Bronchial epithelial cell (primary cell): Measurements from ENCODE around the gene KCNN1. TPM values are rescaled to one million over a fixed set of nuclear protein-coding genes. Genes with fewer than 3 reads are reported as not detected.

Experiments used
- DNase-seq: peaks from one replicate; pipeline ENCODE4 v3.0.0-alpha.2; 2010; ENCODE audit warnings: low read depth
- FAIRE-seq: peaks from 2 replicates; lab custom pipeline; 2011; peaks lifted over from hg19 to GRCh38; lab: Jason Lieb, UNC
- H3K27me3 ChIP-seq: 2 replicates; pipeline ENCODE4 v1.5.1; 2011; ENCODE audit warnings: low read length; ENCODE audit not compliant: control insufficient read depth, insufficient read depth
- H3K36me3 ChIP-seq: 2 replicates; pipeline ENCODE4 v1.5.1; 2011; ENCODE audit warnings: low read length; ENCODE audit not compliant: control insufficient read depth, insufficient read depth
- H3K4me3 ChIP-seq: 2 replicates; pipeline ENCODE4 v1.5.1; 2011; ENCODE audit warnings: mild to moderate bottlenecking, low read depth, low read length, control low read depth
- total RNA-seq: library from RNA; depleted of rRNA; stranded (reverse); fragments of >200 nt; gene quantifications from 2 replicates; pipeline ENCODE4 v1.2.1, GENCODE V29; 2014
- TF ChIP-seq, protein P1 (sequence below): IDR thresholded peaks from 2 replicates; pipeline ENCODE4 v1.5.1; 2011; ENCODE audit warnings: mild to moderate bottlenecking, moderate library complexity, low read length, control low read depth, inconsistent platforms; ENCODE audit not compliant: insufficient read depth, severe bottlenecking

Gene KCNN1
- total RNA-seq, 1 donor from 2014 or later = not detected

DNA sequence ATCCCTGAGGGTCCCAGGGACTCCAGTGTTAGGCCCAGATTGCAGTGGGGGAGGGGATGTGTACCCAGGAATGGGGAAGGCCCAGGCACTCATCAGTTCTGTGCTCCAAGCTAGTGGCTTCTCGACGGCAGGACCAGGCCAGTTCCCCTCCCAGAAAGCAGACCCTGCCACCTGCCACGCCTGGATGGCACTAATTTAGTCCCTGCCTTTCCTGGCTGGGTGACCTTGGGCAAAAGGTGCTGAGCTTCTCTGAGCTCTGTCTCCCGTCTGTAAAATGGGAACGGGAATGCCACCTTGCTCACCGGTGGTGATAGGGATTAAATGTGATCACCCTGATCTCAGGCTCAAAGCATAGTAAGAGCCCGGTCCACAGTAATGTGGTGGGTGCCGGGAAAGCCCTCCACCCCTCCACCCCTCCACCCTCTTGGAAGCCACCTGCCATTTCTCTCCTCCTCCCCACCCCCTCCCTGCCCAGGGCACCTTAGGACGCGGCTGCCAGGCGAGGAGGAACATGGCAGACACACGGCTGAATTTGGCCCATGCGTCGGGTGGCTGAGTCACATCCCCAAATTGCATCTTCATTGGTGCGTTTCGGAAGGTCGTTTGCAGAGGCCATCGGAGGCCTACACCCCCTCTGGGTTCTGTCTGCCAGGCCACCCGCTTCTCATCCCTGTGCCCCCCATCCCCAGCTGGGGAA lies 2.3 kb downstream of the KCNN1 start:
- peaks cover 17% of the 10 kb centered on the region for H3K27me3 ChIP-seq
- H3K36me3 ChIP-seq = no peaks in the 10 kb centered on the region
- FAIRE-seq = peak; percentile 23
- no peak for DNase-seq
- no peak overlapping the region for H3K4me3 ChIP-seq
- TF ChIP-seq, protein P1, sequence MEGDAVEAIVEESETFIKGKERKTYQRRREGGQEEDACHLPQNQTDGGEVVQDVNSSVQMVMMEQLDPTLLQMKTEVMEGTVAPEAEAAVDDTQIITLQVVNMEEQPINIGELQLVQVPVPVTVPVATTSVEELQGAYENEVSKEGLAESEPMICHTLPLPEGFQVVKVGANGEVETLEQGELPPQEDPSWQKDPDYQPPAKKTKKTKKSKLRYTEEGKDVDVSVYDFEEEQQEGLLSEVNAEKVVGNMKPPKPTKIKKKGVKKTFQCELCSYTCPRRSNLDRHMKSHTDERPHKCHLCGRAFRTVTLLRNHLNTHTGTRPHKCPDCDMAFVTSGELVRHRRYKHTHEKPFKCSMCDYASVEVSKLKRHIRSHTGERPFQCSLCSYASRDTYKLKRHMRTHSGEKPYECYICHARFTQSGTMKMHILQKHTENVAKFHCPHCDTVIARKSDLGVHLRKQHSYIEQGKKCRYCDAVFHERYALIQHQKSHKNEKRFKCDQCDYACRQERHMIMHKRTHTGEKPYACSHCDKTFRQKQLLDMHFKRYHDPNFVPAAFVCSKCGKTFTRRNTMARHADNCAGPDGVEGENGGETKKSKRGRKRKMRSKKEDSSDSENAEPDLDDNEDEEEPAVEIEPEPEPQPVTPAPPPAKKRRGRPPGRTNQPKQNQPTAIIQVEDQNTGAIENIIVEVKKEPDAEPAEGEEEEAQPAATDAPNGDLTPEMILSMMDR = no peak

DNA sequence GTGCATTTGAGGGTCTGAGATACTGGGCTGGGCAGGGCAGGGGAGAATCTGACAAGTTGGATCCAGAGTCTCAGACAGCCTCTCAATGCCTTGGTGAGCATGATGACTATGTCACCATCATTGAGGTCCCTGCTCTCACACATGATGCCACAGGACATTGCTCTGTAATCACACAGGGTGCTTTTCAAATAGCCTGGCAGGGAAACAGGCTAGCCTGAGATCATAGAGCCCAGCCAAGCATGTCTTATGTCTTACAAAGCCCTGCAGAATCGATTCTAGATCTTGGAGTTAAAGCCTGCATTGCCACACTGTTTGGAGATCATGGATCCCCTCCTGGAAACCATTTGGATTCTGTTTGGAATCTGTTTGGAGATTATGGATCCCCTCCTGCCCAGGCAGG lies 5.3 kb downstream of the KCNN1 start:
- TF ChIP-seq, protein P1 = no peak
- no peaks in the 10 kb centered on the region for H3K36me3 ChIP-seq
- no peak for DNase-seq
- H3K4me3 ChIP-seq = no peak overlapping the region
- FAIRE-seq = peak; percentile 32
- peaks cover 10% of the 10 kb centered on the region for H3K27me3 ChIP-seq

DNA sequence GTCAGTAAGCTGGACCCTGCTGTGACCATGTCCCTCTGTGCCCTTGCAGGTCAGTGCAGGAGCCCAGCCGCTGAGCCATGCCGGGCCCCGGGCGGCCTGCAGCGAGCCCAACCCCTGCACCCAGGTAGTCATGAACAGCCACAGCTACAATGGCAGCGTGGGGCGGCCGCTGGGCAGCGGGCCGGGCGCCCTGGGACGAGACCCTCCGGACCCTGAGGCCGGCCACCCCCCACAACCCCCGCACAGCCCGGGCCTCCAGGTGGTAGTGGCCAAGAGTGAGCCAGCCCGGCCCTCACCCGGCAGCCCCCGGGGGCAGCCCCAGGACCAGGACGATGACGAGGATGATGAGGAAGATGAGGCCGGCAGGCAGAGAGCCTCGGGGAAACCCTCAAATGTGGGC lies 6.9 kb downstream of the KCNN1 start:
- DNase-seq (no peak), FAIRE-seq (no peak)
- no peaks in the 10 kb centered on the region for H3K27me3 ChIP-seq
- TF ChIP-seq, protein P1 = no peak
- no peak overlapping the region for H3K4me3 ChIP-seq
- no peaks in the 10 kb centered on the region for H3K36me3 ChIP-seq

DNA sequence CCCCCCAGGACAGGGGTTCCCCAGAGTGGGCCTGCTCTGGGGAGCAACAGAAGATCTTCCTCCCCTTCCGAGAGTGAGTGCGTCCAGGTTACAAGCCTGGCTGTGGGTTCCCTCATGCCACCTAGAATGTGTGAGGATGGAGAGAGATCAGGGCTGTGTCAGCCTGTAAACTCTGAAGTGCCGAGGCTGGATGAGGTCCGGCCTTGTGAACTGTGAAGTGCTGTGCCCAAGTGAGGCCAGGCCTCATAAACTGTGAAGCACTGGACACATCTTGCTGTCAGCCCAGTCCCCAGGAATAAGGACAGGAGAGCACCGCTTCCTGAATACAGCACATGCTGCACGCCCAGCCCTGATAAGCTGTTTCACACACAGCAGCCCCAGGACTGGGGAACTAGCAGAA lies 7.6 kb downstream of the KCNN1 start:
- H3K4me3 ChIP-seq = no peak overlapping the region
- TF ChIP-seq, protein P1 = no peak
- no peaks in the 10 kb centered on the region for H3K36me3 ChIP-seq
- FAIRE-seq = no peak
- no peak for DNase-seq
- no peaks in the 10 kb centered on the region for H3K27me3 ChIP-seq

DNA sequence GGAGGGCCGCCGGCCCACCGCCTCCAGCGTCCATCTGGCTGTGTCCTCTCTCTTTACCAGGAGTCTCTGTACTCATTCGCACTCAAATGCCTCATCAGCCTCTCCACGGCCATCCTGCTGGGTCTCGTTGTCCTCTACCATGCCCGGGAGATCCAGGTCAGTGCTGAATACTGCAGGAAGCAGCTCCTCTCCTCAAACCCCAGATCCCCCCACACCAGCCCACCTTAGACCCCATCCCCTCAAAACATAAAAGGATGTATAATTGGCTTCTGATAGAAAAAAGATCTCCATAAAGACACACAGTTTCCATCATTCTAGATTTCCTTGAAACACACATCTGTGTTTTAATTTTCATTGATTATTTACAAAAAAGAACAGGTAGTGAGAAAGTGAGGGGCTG lies 8.1 kb downstream of the KCNN1 start:
- TF ChIP-seq, protein P1 = no peak
- no peaks in the 10 kb centered on the region for H3K36me3 ChIP-seq
- DNase-seq (no peak), FAIRE-seq (no peak)
- H3K4me3 ChIP-seq = no peak overlapping the region
- no peaks in the 10 kb centered on the region for H3K27me3 ChIP-seq

DNA sequence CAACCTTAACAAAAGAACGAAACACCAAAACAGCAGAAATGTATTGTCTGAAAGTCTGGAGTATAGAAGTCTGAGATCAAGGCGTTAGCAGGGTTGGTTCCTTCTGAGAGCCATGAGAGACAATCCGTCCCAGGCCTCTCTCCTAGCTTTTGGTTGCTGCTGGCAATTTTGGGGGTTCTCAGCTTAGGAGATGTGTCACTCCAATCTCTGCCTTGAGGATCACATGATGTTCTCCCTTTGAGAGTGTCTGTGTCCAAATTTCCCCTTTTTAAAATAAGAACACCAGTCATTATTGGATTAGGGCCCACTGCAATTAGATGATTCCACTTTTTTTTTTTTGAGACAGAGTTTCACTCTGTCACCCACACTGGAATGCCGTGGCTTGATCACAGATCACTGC lies 10.1 kb downstream of the KCNN1 start:
- no peak for DNase-seq
- Histone ChIP-seq H3K27me3 (no peaks in the 10 kb centered on the region), H3K4me3 (no peak overlapping the region), H3K36me3 (no peaks in the 10 kb centered on the region)
- TF ChIP-seq, protein P1 = no peak
- FAIRE-seq = no peak
